Natural killer cell (primary cell): Measurements from ENCODE around the gene ATP5F1C. TPM values are rescaled to one million over a fixed set of nuclear protein-coding genes. Genes with fewer than 3 reads are reported as not detected.

Experiments used
- ATAC-seq, 3 donors: fragments of 150-1000 bp in 2 of 3; fragments of 200-7000 bp in 1 of 3; cut with Tn5 transposase; 1 replicate in 1 of 3; 2 replicates in 2 of 3; pipeline ENCODE4 v1.10.0; 2021; ENCODE audit warnings: mild to moderate bottlenecking in 2 of 3, moderate library complexity in 2 of 3
- DNase-seq, 2 donors: peaks; one replicate each; pipeline versions ENCODE4 v3.0.0 to v3.0.0-alpha.2; 2013 to 2021; ENCODE audit warnings: mixed read lengths in 1 of 2
- H3K27ac ChIP-seq: one replicate; pipeline ENCODE4 v1.5.1; 2013; ENCODE audit warnings: mild to moderate bottlenecking, low read length
- H3K27me3 ChIP-seq: one replicate; pipeline ENCODE4 v1.6.1; 2013; ENCODE audit warnings: low read length; ENCODE audit not compliant: control insufficient read depth, insufficient read depth
- H3K36me3 ChIP-seq: one replicate; pipeline ENCODE4 v1.6.1; 2013; ENCODE audit warnings: low read length; ENCODE audit not compliant: control insufficient read depth, insufficient read depth
- H3K4me1 ChIP-seq: one replicate; pipeline ENCODE4 v1.6.1; 2013; ENCODE audit warnings: low read length; ENCODE audit not compliant: control insufficient read depth, insufficient read depth
- H3K4me3 ChIP-seq: one replicate; pipeline ENCODE4 v1.5.1; 2013; ENCODE audit warnings: low read length
- H3K9me3 ChIP-seq: one replicate; pipeline ENCODE4 v1.6.1; 2013; ENCODE audit warnings: low read length; ENCODE audit not compliant: control insufficient read depth, insufficient read depth
- H3K27ac Mint-ChIP-seq, 2 donors: one replicate each; pipeline ENCODE4 v1.8.0; 2022; ENCODE audit warnings: mild to moderate bottlenecking in 2 of 2, mixed read lengths in 2 of 2, moderate library complexity in 1 of 2
- H3K27me3 Mint-ChIP-seq, 2 donors: one replicate each; pipeline ENCODE4 v1.8.0; 2022; ENCODE audit warnings: low read depth in 2 of 2, mixed read lengths in 2 of 2
- H3K36me3 Mint-ChIP-seq: one replicate; pipeline ENCODE4 v1.8.0; 2022; ENCODE audit warnings: mixed read lengths
- H3K4me1 Mint-ChIP-seq, 2 donors: one replicate each; pipeline ENCODE4 v1.8.0; 2022; ENCODE audit warnings: mixed read lengths in 2 of 2
- H3K4me3 Mint-ChIP-seq: one replicate; pipeline ENCODE4 v1.8.0; 2022; ENCODE audit warnings: mild to moderate bottlenecking, moderate library complexity, mixed read lengths
- H3K9me3 Mint-ChIP-seq, 2 donors: one replicate each; pipeline ENCODE4 v1.8.0; 2022; ENCODE audit warnings: mixed read lengths in 2 of 2
- CTCF ChIP-seq: fragments of 200-600 bp; IDR thresholded peaks from one replicate; pipeline ENCODE4 v1.8.0; 2022; ENCODE audit warnings: antibody characterized with exemption
- WGBS: methylation state at CpG from one replicate; pipeline ENCODE4 v1.1.7; 2013; ENCODE audit warnings: missing lambda C conversion rate; ENCODE audit not compliant: insufficient coverage; 5-methylcytosine and 5-hydroxymethylcytosine counted together
- intact Hi-C: fragments of 100-400 bp; cut with micrococcal nuclease; formaldehyde crosslinking; loops from one replicate; pipeline ENCODE4 v1.14.2; 2022
- total RNA-seq, 4 donors: library from RNA; stranded (reverse); fragments of 120-200 nt in 1 of 4; gene quantifications; one replicate each; pipeline versions ENCODE4 v1.2.3 to v1.2.4, GENCODE V29; 2013 to 2022

Gene ATP5F1C
- total RNA-seq, 3 donors from 2014 or later (not counting 1 experiment from before 2014, with no cell fraction given), result 127 to 145 (median 135) TPM

- H3K4me1 Mint-ChIP-seq, result peaks cover 21 to 31% of the 10 kb centered on the region in 2 donors
- H3K4me3 Mint-ChIP-seq, result no peak overlapping the region
- H3K9me3 Mint-ChIP-seq, result no peaks in the 10 kb centered on the region
- 97% methylated on average over 3 of the region's 4 CpGs for WGBS
- peaks cover 28% of the 10 kb centered on the region for H3K36me3 ChIP-seq
- no peaks in the 10 kb centered on the region for H3K9me3 ChIP-seq
- H3K4me3 ChIP-seq, result no peak overlapping the region
- no peaks in the 10 kb centered on the region for H3K27me3 ChIP-seq
- ATAC-seq (no peak), DNase-seq (no peak)
- no peak overlapping the region for H3K27ac Mint-ChIP-seq
- no peaks in the 10 kb centered on the region for H3K27me3 Mint-ChIP-seq
- H3K36me3 Mint-ChIP-seq, result peaks cover 18% of the 10 kb centered on the region
- H3K4me1 ChIP-seq, result no peaks in the 10 kb centered on the region
- intact Hi-C loops, result no loop called here
- no peak overlapping the region for H3K27ac ChIP-seq
- TF ChIP-seq CTCF, result no peak
Observed at GRCh38 chr10:7826971-7827370, 39.0 kb downstream of the ATP5F1C start.

- no peak overlapping the region for H3K4me3 ChIP-seq
- Mint-ChIP-seq H3K4me1 (peaks cover 33 to 44% of the 10 kb centered on the region in 2 donors), H3K4me3 (no peak overlapping the region), H3K9me3 (no peaks in the 10 kb centered on the region), H3K36me3 (peaks cover 16% of the 10 kb centered on the region), H3K27me3 (no peaks in the 10 kb centered on the region), H3K27ac (no peak overlapping the region)
- WGBS, result 97% methylated on average over 6 of the region's 10 CpGs
- no peaks in the 10 kb centered on the region for H3K27me3 ChIP-seq
- DNase-seq (no peak), ATAC-seq (no peak)
- intact Hi-C loops, result no loop called here
- H3K9me3 ChIP-seq, result no peaks in the 10 kb centered on the region
- H3K27ac ChIP-seq, result no peak overlapping the region
- no peak for TF ChIP-seq CTCF
- H3K4me1 ChIP-seq, result no peaks in the 10 kb centered on the region
- peaks cover 20% of the 10 kb centered on the region for H3K36me3 ChIP-seq
Observed at GRCh38 chr10:7829289-7829834, 41.4 kb downstream of the ATP5F1C start.

- peaks cover 44 to 57% of the 10 kb centered on the region in 2 donors for H3K4me1 Mint-ChIP-seq
Observed at GRCh38 chr10:7832060-7832459, 44.1 kb downstream of the ATP5F1C start.

More at GRCh38 chr10:7832060-7832459, 44.1 kb downstream of the ATP5F1C start:
- Histone ChIP-seq H3K4me3 (no peak overlapping the region), H3K36me3 (no peaks in the 10 kb centered on the region), H3K4me1 (no peaks in the 10 kb centered on the region), H3K9me3 (no peaks in the 10 kb centered on the region), H3K27ac (no peak overlapping the region), H3K27me3 (no peaks in the 10 kb centered on the region)
- ATAC-seq, result no peak
- intact Hi-C loops, result no loop called here
- 67% methylated on average over 1 of the region's 1 CpG for WGBS
- H3K27ac Mint-ChIP-seq, result no peak overlapping the region
- no peaks in the 10 kb centered on the region for H3K9me3 Mint-ChIP-seq
- H3K36me3 Mint-ChIP-seq, result no peaks in the 10 kb centered on the region
- no peak overlapping the region for H3K4me3 Mint-ChIP-seq
- DNase-seq, result no peak
- TF ChIP-seq CTCF, result no peak
- no peaks in the 10 kb centered on the region for H3K27me3 Mint-ChIP-seq
